CD14-positive monocyte (primary cell): Measurements from ENCODE around the gene ZNF318. TPM values are rescaled to one million over a fixed set of nuclear protein-coding genes. Genes with fewer than 3 reads are reported as not detected.

ENCODE experiments used
- DNase-seq, 3 donors: peaks; one replicate each; pipeline ENCODE4 v3.0.0-alpha.2; 2011 to 2022
- H2AFZ ChIP-seq: 2 replicates; pipeline ENCODE4 v1.6.0; 2012; ENCODE audit warnings: mild to moderate bottlenecking, low read depth, low read length, inconsistent platforms; ENCODE audit not compliant: insufficient read depth, poor library complexity, severe bottlenecking
- H3K27ac ChIP-seq, 2 donors: 1 replicate in 1 of 2; 2 replicates in 1 of 2; pipeline ENCODE4 v1.5.1; 2012 to 2013; ENCODE audit warnings: low read length in 2 of 2, control low read depth in 1 of 2, inconsistent platforms in 1 of 2, low read depth in 1 of 2, mild to moderate bottlenecking in 1 of 2
- H3K27me3 ChIP-seq, 2 donors: one replicate each; pipeline versions ENCODE4 v1.6.0 to v1.6.1; 2011 to 2013; ENCODE audit warnings: low read length in 2 of 2; ENCODE audit not compliant: control insufficient read depth in 2 of 2, insufficient read depth in 2 of 2
- H3K36me3 ChIP-seq, 2 donors: replicated peaks in 1 of 2; 1 replicate in 1 of 2; 2 replicates in 1 of 2; pipeline versions ENCODE4 v1.5.1 to v1.6.1; 2012 to 2013; ENCODE audit warnings: low read length in 2 of 2, control low read depth in 1 of 2, inconsistent platforms in 1 of 2, mild to moderate bottlenecking in 1 of 2; ENCODE audit not compliant: insufficient read depth in 2 of 2, control insufficient read depth in 1 of 2
- H3K4me1 ChIP-seq, 2 donors: 1 replicate in 1 of 2; 2 replicates in 1 of 2; pipeline versions ENCODE4 v1.5.1 to v1.6.1; 2012 to 2013; ENCODE audit warnings: low read length in 2 of 2, control low read depth in 1 of 2, inconsistent platforms in 1 of 2, mild to moderate bottlenecking in 1 of 2, moderate library complexity in 1 of 2; ENCODE audit not compliant: insufficient read depth in 2 of 2, control insufficient read depth in 1 of 2
- H3K4me2 ChIP-seq: replicated peaks from 2 replicates; pipeline ENCODE3; 2012; ENCODE audit warnings: low read length, moderate library complexity, mild to moderate bottlenecking; ENCODE audit not compliant: poor library complexity, severe bottlenecking; ENCODE audit errors: extremely low read depth
- H3K4me3 ChIP-seq, 3 experiments: fragments of 200-600 bp in 1 of 3; sonication (generic) in 1 of 3; replicated peaks in 1 of 3; 1 replicate in 2 of 3; 2 replicates in 1 of 3; pipeline ENCODE4 v1.5.1; 2011 to 2013; ENCODE audit warnings: low read length in 3 of 3, mild to moderate bottlenecking in 3 of 3, control low read depth in 2 of 3, low read depth in 2 of 3, inconsistent platforms in 1 of 3, moderate library complexity in 1 of 3
- H3K79me2 ChIP-seq: 2 replicates; pipeline ENCODE4 v1.6.0; 2012; ENCODE audit warnings: mild to moderate bottlenecking, control low read depth, inconsistent platforms, low read length, moderate library complexity; ENCODE audit not compliant: insufficient read depth
- H3K9ac ChIP-seq: 2 replicates; pipeline ENCODE4 v1.6.0; 2017; ENCODE audit warnings: low read length, mild to moderate bottlenecking; ENCODE audit not compliant: insufficient read depth, poor library complexity, severe bottlenecking
- H3K9me3 ChIP-seq, 2 donors: replicated peaks in 1 of 2; 1 replicate in 1 of 2; 2 replicates in 1 of 2; pipeline versions ENCODE4 v1.5.1 to v1.6.1; 2012 to 2013; ENCODE audit warnings: low read length in 2 of 2, control low read depth in 1 of 2; ENCODE audit not compliant: control insufficient read depth in 1 of 2, insufficient read depth in 1 of 2
- H4K20me1 ChIP-seq: 2 replicates; pipeline ENCODE4 v1.6.0; 2012; ENCODE audit warnings: mild to moderate bottlenecking, low read length, control low read depth, moderate library complexity; ENCODE audit not compliant: insufficient read depth
- H3K27ac Mint-ChIP-seq, 7 donors: one replicate each; pipeline ENCODE4 v1.8.0; 2020; ENCODE audit warnings: mild to moderate bottlenecking in 7 of 7, mixed read lengths in 7 of 7, moderate library complexity in 6 of 7, inconsistent platforms in 2 of 7
- H3K27me3 Mint-ChIP-seq, 3 donors: one replicate each; pipeline ENCODE4 v1.8.0; 2021 to 2022; ENCODE audit warnings: low read depth in 3 of 3, mild to moderate bottlenecking in 3 of 3, mixed read lengths in 3 of 3, moderate library complexity in 3 of 3, inconsistent platforms in 1 of 3
- H3K36me3 Mint-ChIP-seq, 2 donors: one replicate each; pipeline ENCODE4 v1.8.0; 2020; ENCODE audit warnings: mixed read lengths in 2 of 2, inconsistent platforms in 1 of 2, mild to moderate bottlenecking in 1 of 2
- H3K4me1 Mint-ChIP-seq: one replicate; pipeline ENCODE4 v1.8.0; 2020; ENCODE audit warnings: mild to moderate bottlenecking, mixed read lengths
- H3K4me3 Mint-ChIP-seq, 2 donors: one replicate each; pipeline ENCODE4 v1.8.0; 2020; ENCODE audit warnings: mild to moderate bottlenecking in 2 of 2, mixed read lengths in 2 of 2, moderate library complexity in 1 of 2
- H3K9me3 Mint-ChIP-seq, 7 donors: one replicate each; pipeline ENCODE4 v1.8.0; 2020 to 2022; ENCODE audit warnings: mixed read lengths in 7 of 7, mild to moderate bottlenecking in 6 of 7, moderate library complexity in 6 of 7, inconsistent platforms in 2 of 7
- CTCF ChIP-seq: fragments of 200-600 bp; IDR thresholded peaks from one replicate; pipeline ENCODE4 v1.8.0; 2022; ENCODE audit warnings: antibody characterized with exemption, mild to moderate bottlenecking
- WGBS: methylation state at CpG from one replicate; pipeline ENCODE4 v1.1.5; 2013; ENCODE audit warnings: missing lambda C conversion rate; ENCODE audit not compliant: insufficient coverage; 5-methylcytosine and 5-hydroxymethylcytosine counted together
- intact Hi-C, 2 donors: fragments of 100-400 bp; cut with micrococcal nuclease; formaldehyde crosslinking; loops; one replicate each; pipeline versions ENCODE4 v1.15.0 to v1.15.1; 2023
- polyA plus RNA-seq, 3 donors: library from polyadenylated mRNA; depleted of rRNA in 1 of 3; unstranded in 2 of 3; stranded (reverse) in 1 of 3; fragments of 300-500 nt in 2 of 3; fragments of >200 nt in 1 of 3; fragmentation: Illumina TruSeq in 2 of 3; gene quantifications; 1 replicate in 2 of 3; 2 replicates in 1 of 3; pipeline ENCODE4 v1.2.3, GENCODE V29; 2012 to 2021

ZNF318 gene
- polyA plus RNA-seq, 3 donors = 3.2 to 19.4 (median 3.6) TPM

- no peak overlapping the region for H3K4me3 ChIP-seq
- no peak overlapping the region for H3K27ac ChIP-seq
- TF ChIP-seq CTCF = no peak
- H3K36me3 Mint-ChIP-seq = no peaks in the 10 kb centered on the region
- no peak overlapping the region for H3K27ac Mint-ChIP-seq
- H3K9me3 ChIP-seq = no peaks in the 10 kb centered on the region
- 61% methylated on average over 2 of the region's 3 CpGs for WGBS
- peaks cover 0 to 7% (median 3%) of the 10 kb centered on the region in 7 donors for H3K9me3 Mint-ChIP-seq
- no peak overlapping the region for H3K4me2 ChIP-seq
- H3K27me3 Mint-ChIP-seq = peaks cover 10 to 26% (median 11%) of the 10 kb centered on the region in 3 donors
- H3K79me2 ChIP-seq = no peaks in the 10 kb centered on the region
- H3K9ac ChIP-seq = no peak overlapping the region
- H3K4me3 Mint-ChIP-seq = peak overlapping the region in 1 of 2 donors; percentile 47
- no peaks in the 10 kb centered on the region for H3K4me1 Mint-ChIP-seq
- no peak overlapping the region for H2AFZ ChIP-seq
- intact Hi-C loops = no loop called here
- no peaks in the 10 kb centered on the region for H4K20me1 ChIP-seq
- no peaks in the 10 kb centered on the region for H3K36me3 ChIP-seq
- DNase-seq = peak in 1 of 3 donors; percentile 15
- peaks cover 4 to 10% of the 10 kb centered on the region in 2 donors for H3K27me3 ChIP-seq
- H3K4me1 ChIP-seq = no peaks in the 10 kb centered on the region
Observed at GRCh38 chr6:43405354-43405753, 35.9 kb upstream of the ZNF318 start.

- no peak for DNase-seq
- no peak overlapping the region for H3K4me2 ChIP-seq
- no peaks in the 10 kb centered on the region for H4K20me1 ChIP-seq
- no peak overlapping the region for H3K9ac ChIP-seq
- H2AFZ ChIP-seq = no peak overlapping the region
- Mint-ChIP-seq H3K4me1 (no peaks in the 10 kb centered on the region), H3K9me3 (peaks cover 0 to 5% (median 3%) of the 10 kb centered on the region in 7 donors), H3K27me3 (peaks cover 18 to 26% (median 18%) of the 10 kb centered on the region in 3 donors), H3K27ac (no peak overlapping the region), H3K4me3 (no peak overlapping the region), H3K36me3 (no peaks in the 10 kb centered on the region)
- no peaks in the 10 kb centered on the region for H3K36me3 ChIP-seq
- intact Hi-C loops = loop anchor here in 1 of 2 donors (5.0 kb wide), 1 partner anchor 131 kb away; no protein-coding TSS in a partner anchor
- no peaks in the 10 kb centered on the region for H3K9me3 ChIP-seq
- no peak overlapping the region for H3K27ac ChIP-seq
- H3K79me2 ChIP-seq = no peaks in the 10 kb centered on the region
- 87% methylated on average over 1 of the region's 1 CpG for WGBS
- H3K4me3 ChIP-seq = no peak overlapping the region
- peak; percentile 11 for TF ChIP-seq CTCF
- no peaks in the 10 kb centered on the region for H3K4me1 ChIP-seq
- H3K27me3 ChIP-seq = peaks cover 4 to 10% of the 10 kb centered on the region in 2 donors
Observed at GRCh38 chr6:43402820-43403219, 33.4 kb upstream of the ZNF318 start.
